SU-DHL-6 (cell line): ENCODE data around the gene LARP6.

ENCODE experiments used
- H2AFZ ChIP-seq: fragments of 200-600 bp; sonication (generic); 2 replicates; pipeline ENCODE4 v1.6.1; 2014; ENCODE audit warnings: low read depth, mild to moderate bottlenecking, moderate library complexity, mixed read lengths, antibody characterized with exemption, low read length; ENCODE audit not compliant: severe bottlenecking
- H3F3A ChIP-seq: fragments of 200-600 bp; shearing (Covaris generic); 2 replicates; pipeline ENCODE4 v1.6.0; 2016; ENCODE audit warnings: antibody characterized with exemption, mild to moderate bottlenecking; ENCODE audit not compliant: insufficient read depth
- H3K27ac ChIP-seq: fragments of 200-600 bp; sonication (generic); 2 replicates; pipeline ENCODE4 v1.5.1; 2016; ENCODE audit warnings: low read depth, mild to moderate bottlenecking, low read length, moderate library complexity, mixed read lengths
- H3K27me3 ChIP-seq: fragments of 200-600 bp; sonication (generic), shearing (Covaris generic); 2 replicates; pipeline ENCODE4 v1.6.0; 2014; ENCODE audit warnings: mild to moderate bottlenecking, low read length
- H3K36me3 ChIP-seq: fragments of 200-600 bp; sonication (generic); 2 replicates; pipeline ENCODE4 v1.6.1; 2014; ENCODE audit warnings: mild to moderate bottlenecking, low read length, mixed read lengths
- H3K4me2 ChIP-seq: fragments of 300-600, 200-600 bp; shearing (Covaris generic), sonication (generic); 2 replicates; pipeline ENCODE4 v1.6.0; 2014; ENCODE audit warnings: low read length, low read depth, mild to moderate bottlenecking; ENCODE audit not compliant: poor library complexity, severe bottlenecking
- H3K4me3 ChIP-seq: fragments of 200-600 bp; sonication (generic); 2 replicates; pipeline ENCODE4 v1.5.1; 2014; ENCODE audit warnings: antibody characterized with exemption, low read length, mild to moderate bottlenecking, mixed read lengths; ENCODE audit not compliant: insufficient read depth, poor library complexity, severe bottlenecking
- H3K79me2 ChIP-seq: fragments of 200-600 bp; sonication (generic); 2 replicates; pipeline ENCODE4 v1.6.1; 2014; ENCODE audit warnings: mild to moderate bottlenecking, low read length, moderate library complexity; ENCODE audit not compliant: insufficient read depth
- H3K9ac ChIP-seq: fragments of 200-600 bp; sonication (generic); 2 replicates; pipeline ENCODE4 v1.7.0; 2014; ENCODE audit warnings: mild to moderate bottlenecking, low read length
- H3K9me2 ChIP-seq: fragments of 200-600 bp; sonication (generic); replicated peaks from 2 replicates; pipeline ENCODE4 v1.6.1; 2014; ENCODE audit warnings: low read length; ENCODE audit not compliant: insufficient read depth
- H3K9me3 ChIP-seq: fragments of 200-600 bp; sonication (generic); 2 replicates; pipeline ENCODE4 v1.6.1; 2014; ENCODE audit warnings: low read length, mixed read lengths; ENCODE audit not compliant: insufficient read depth
- H4K20me1 ChIP-seq: fragments of 200-600 bp; sonication (generic); 2 replicates; pipeline ENCODE4 v1.6.1; 2014; ENCODE audit warnings: low read depth, mild to moderate bottlenecking, antibody characterized with exemption, low read length, moderate library complexity, mixed read lengths
- CTCF ChIP-seq: fragments of 200-600 bp; sonication (generic); IDR thresholded peaks from one replicate; pipeline ENCODE4 v1.5.1; 2017; ENCODE audit warnings: antibody characterized with exemption, mild to moderate bottlenecking, low read length, moderate library complexity; ENCODE audit not compliant: insufficient read depth, poor library complexity, severe bottlenecking
- EZH2phosphoT487 ChIP-seq: fragments of 200-600 bp; sonication (generic), shearing (Covaris generic); conservative IDR thresholded peaks from 2 replicates; pipeline ENCODE4 v1.6.1; 2018; ENCODE audit warnings: mild to moderate bottlenecking, antibody characterized with exemption, low read length, moderate library complexity, mixed read lengths

The LARP6 gene

GRCh38 chr15:70831094-70831911 lies 22.7 kb downstream of the LARP6 start:
- H4K20me1 ChIP-seq = no peaks in the 10 kb centered on the region
- TF ChIP-seq CTCF (no peak), EZH2phosphoT487 (no peak)
- no peaks in the 10 kb centered on the region for H3K27me3 ChIP-seq
- H3K9me3 ChIP-seq = no peaks in the 10 kb centered on the region
- H3K4me3 ChIP-seq = no peak overlapping the region
- no peaks in the 10 kb centered on the region for H3K79me2 ChIP-seq
- no peaks in the 10 kb centered on the region for H3K9me2 ChIP-seq
- H3K9ac ChIP-seq = no peak overlapping the region
- H3K4me2 ChIP-seq = no peak overlapping the region
- H3K36me3 ChIP-seq = no peaks in the 10 kb centered on the region
- H2AFZ ChIP-seq = no peak overlapping the region
- H3F3A ChIP-seq = no peaks in the 10 kb centered on the region
- no peak overlapping the region for H3K27ac ChIP-seq

- H3F3A ChIP-seq = no peaks in the 10 kb centered on the region
- H3K27ac ChIP-seq = no peak overlapping the region
- H3K9me2 ChIP-seq = no peaks in the 10 kb centered on the region
- H3K9me3 ChIP-seq = no peaks in the 10 kb centered on the region
- H4K20me1 ChIP-seq = no peaks in the 10 kb centered on the region
- H3K27me3 ChIP-seq = no peaks in the 10 kb centered on the region
- TF ChIP-seq CTCF = no peak
- TF ChIP-seq EZH2phosphoT487 = no peak
- no peak overlapping the region for H2AFZ ChIP-seq
- H3K4me3 ChIP-seq = no peak overlapping the region
- H3K79me2 ChIP-seq = no peaks in the 10 kb centered on the region
- no peak overlapping the region for H3K9ac ChIP-seq
- no peak overlapping the region for H3K4me2 ChIP-seq
- no peaks in the 10 kb centered on the region for H3K36me3 ChIP-seq
These were observed 23.3 kb downstream of the LARP6 start for GRCh38 chr15:70830615-70831014.

GRCh38 chr15:70829371-70830166 lies 24.4 kb downstream of the LARP6 start:
- H3K27ac ChIP-seq = no peak overlapping the region
- H3K79me2 ChIP-seq = no peaks in the 10 kb centered on the region
- no peak overlapping the region for H3K9ac ChIP-seq
- no peaks in the 10 kb centered on the region for H4K20me1 ChIP-seq
- H3K9me2 ChIP-seq = no peaks in the 10 kb centered on the region
- no peaks in the 10 kb centered on the region for H3K27me3 ChIP-seq
- H3F3A ChIP-seq = no peaks in the 10 kb centered on the region
- no peaks in the 10 kb centered on the region for H3K36me3 ChIP-seq
- no peak overlapping the region for H3K4me3 ChIP-seq
- H2AFZ ChIP-seq = no peak overlapping the region
- no peak for TF ChIP-seq CTCF
- TF ChIP-seq EZH2phosphoT487 = no peak
- H3K4me2 ChIP-seq = no peak overlapping the region
- H3K9me3 ChIP-seq = no peaks in the 10 kb centered on the region
